Activated CD8-positive, alpha-beta T cell treated with anti-CD3 and anti-CD28 coated beads for 36 hours (primary cell): ENCODE results near the gene MRPL49. TPM values are rescaled to one million over a fixed set of nuclear protein-coding genes. Genes with fewer than 3 reads are reported as not detected.

ENCODE experiments used
- ATAC-seq: fragments of 200-7000 bp; cut with Tn5 transposase; one replicate; pipeline ENCODE4 v1.10.0; 2021; ENCODE audit warnings: mild to moderate bottlenecking, moderate library complexity
- CTCF ChIA-PET: fragments of 350-600 bp; sonication (Branson Sonifier 250); formaldehyde crosslinking; loops from one replicate; lab custom pipeline; 2021; ENCODE audit warnings: antibody characterized with exemption; lab: Charles Lee
- POLR2A ChIA-PET: fragments of 350-600 bp; sonication (Branson Sonifier 250); formaldehyde crosslinking; loops from one replicate; lab custom pipeline; 2021; ENCODE audit warnings: antibody characterized with exemption; lab: Charles Lee
- DNase-seq: peaks from one replicate; pipeline ENCODE4 v3.0.0-alpha.2; 2020
- H3K27ac Mint-ChIP-seq: one replicate; pipeline ENCODE4 v1.8.0; 2021; ENCODE audit warnings: mild to moderate bottlenecking, mixed read lengths
- H3K27me3 Mint-ChIP-seq: one replicate; pipeline ENCODE4 v1.8.0; 2021; ENCODE audit warnings: mixed read lengths
- H3K36me3 Mint-ChIP-seq: one replicate; pipeline ENCODE4 v1.8.0; 2021; ENCODE audit warnings: low read depth, mixed read lengths
- H3K4me1 Mint-ChIP-seq: one replicate; pipeline ENCODE4 v1.8.0; 2021; ENCODE audit warnings: low read depth, mixed read lengths
- H3K4me3 Mint-ChIP-seq: one replicate; pipeline ENCODE4 v1.8.0; 2021; ENCODE audit warnings: mild to moderate bottlenecking, moderate library complexity, mixed read lengths
- H3K9me3 Mint-ChIP-seq: one replicate; pipeline ENCODE4 v1.8.0; 2021; ENCODE audit warnings: mixed read lengths
- CTCF ChIP-seq: fragments of 200-600 bp; IDR thresholded peaks from one replicate; pipeline ENCODE4 v1.8.0; 2022; ENCODE audit warnings: antibody characterized with exemption, mild to moderate bottlenecking
- intact Hi-C: fragments of 100-400 bp; cut with micrococcal nuclease; formaldehyde crosslinking; loops from one replicate; pipeline ENCODE4 v1.10.0; 2022
- total RNA-seq, 2 experiments: library from RNA; stranded (reverse); gene quantifications; one replicate each; pipeline ENCODE4 v1.2.3, GENCODE V29; 2021

Gene MRPL49
- 10 to 100 TPM; 48.7 to 53.4 TPM for total RNA-seq

- Mint-ChIP-seq H3K36me3 (peaks cover 59% of the 10 kb centered on the region), H3K27me3 (no peaks in the 10 kb centered on the region), H3K27ac (peak within 1 kb of the TSS; percentile 99), H3K4me1 (peaks cover 42% of the 10 kb centered on the region), H3K4me3 (peak within 1 kb of the TSS; percentile 100), H3K9me3 (no peaks in the 10 kb centered on the region)
- POLR2A ChIA-PET: interaction anchor here (0.6 to 16.2 kb wide), 15 partner anchors 9 to 377 kb away, joined by 3 to 294 read pairs (median 4); partner anchors contain the start of genes ARL2, MALAT1, POLA2 and SYVN1
- intact Hi-C loops: no loop called here
- DNase-seq (peak; percentile 100), ATAC-seq (peak; percentile 86)
- CTCF ChIA-PET: interaction anchor here (1.0 to 2.3 kb wide), 13 partner anchors 8 to 262 kb away, joined by 3 to 29 read pairs (median 6); partner anchors contain the start of genes CAPN1, POLA2, SYVN1 and TM7SF2
- TF ChIP-seq CTCF: no peak
Measured at GRCh38 chr11:65121865-65122696, at the start of gene MRPL49, which contains the start of gene FAU. MRPL49 (plus strand) TSS chr11:65122321; CDS start chr11:65122347, 26 bp downstream. FAU (minus strand) TSS chr11:65122134; CDS start chr11:65121813, 321 bp downstream.

GRCh38 chr11:65072631-65072966 is 49.5 kb upstream of the MRPL49 start:
- intact Hi-C loops: no loop called here
- H3K4me1 Mint-ChIP-seq: peaks cover 3% of the 10 kb centered on the region
- no peak for ATAC-seq
- H3K27me3 Mint-ChIP-seq: no peaks in the 10 kb centered on the region
- ChIA-PET POLR2A (interaction anchor here (1.2 kb wide), 2 partner anchors 8 to 10 kb away, joined by 3 to 5 read pairs; partner anchors contain the start of gene CDCA5), CTCF (interaction anchor here (1.0 to 1.2 kb wide), 3 partner anchors 58 to 107 kb away, joined by 3 to 4 read pairs (median 3); partner anchors contain the start of gene ARL2)
- TF ChIP-seq CTCF: no peak
- H3K9me3 Mint-ChIP-seq: no peaks in the 10 kb centered on the region
- H3K36me3 Mint-ChIP-seq: peaks cover 12% of the 10 kb centered on the region
- H3K27ac Mint-ChIP-seq: no peak overlapping the region
- no peak overlapping the region for H3K4me3 Mint-ChIP-seq
- no peak for DNase-seq

- Mint-ChIP-seq H3K4me3 (no peak overlapping the region), H3K4me1 (peaks cover 32% of the 10 kb centered on the region), H3K36me3 (peaks cover 49% of the 10 kb centered on the region), H3K27ac (no peak overlapping the region), H3K9me3 (no peaks in the 10 kb centered on the region), H3K27me3 (no peaks in the 10 kb centered on the region)
- TF ChIP-seq CTCF: no peak
- intact Hi-C loops: no loop called here
- ChIA-PET POLR2A (interaction anchor here (0.7 to 2.1 kb wide), 4 partner anchors 9 to 32 kb away, joined by 3 to 6 read pairs (median 3); no protein-coding TSS in a partner anchor), CTCF (interaction anchor here (1.1 to 1.8 kb wide), 3 partner anchors 39 to 153 kb away, joined by 3 to 5 read pairs (median 3); partner anchors contain the start of gene PPP2R5B)
- ATAC-seq (no peak), DNase-seq (no peak)
Measured at GRCh38 chr11:65077451-65077850, 44.7 kb upstream of the MRPL49 start.

- POLR2A ChIA-PET: interaction anchor here (1.0 to 2.1 kb wide), 3 partner anchors 9 to 32 kb away, joined by 3 to 6 read pairs (median 3); no protein-coding TSS in a partner anchor
- CTCF ChIA-PET: interaction anchor here (0.9 to 1.8 kb wide), 4 partner anchors 12 to 40 kb away, joined by 3 to 5 read pairs (median 3); no protein-coding TSS in a partner anchor
- Mint-ChIP-seq H3K9me3 (no peaks in the 10 kb centered on the region), H3K36me3 (peaks cover 55% of the 10 kb centered on the region), H3K27ac (peak overlapping the region; percentile 55), H3K4me1 (peaks cover 34% of the 10 kb centered on the region), H3K27me3 (no peaks in the 10 kb centered on the region), H3K4me3 (no peak overlapping the region)
- intact Hi-C loops: no loop called here
- ATAC-seq (peak; percentile 94), DNase-seq (peak; percentile 83)
- peak; percentile 49 for TF ChIP-seq CTCF
Measured at GRCh38 chr11:65078151-65078550, 44.0 kb upstream of the MRPL49 start.
